B cell (primary cell): Measurements from ENCODE around the gene LRRC8D. TPM values are rescaled to one million over a fixed set of nuclear protein-coding genes. Genes with fewer than 3 reads are reported as not detected.

Experiments used
- ATAC-seq: fragments of 200-7000 bp; cut with Tn5 transposase; one replicate; pipeline ENCODE4 v1.10.0; 2021; ENCODE audit warnings: low read depth, mild to moderate bottlenecking, moderate number of reproducible peaks, moderate library complexity
- CTCF ChIA-PET: fragments of 350-600 bp; sonication (Branson Sonifier 250); formaldehyde crosslinking; loops from one replicate; lab custom pipeline; 2021; ENCODE audit warnings: antibody characterized with exemption, inconsistent platforms; lab: Charles Lee
- POLR2A ChIA-PET: fragments of 350-600 bp; sonication (Branson Sonifier 250); formaldehyde crosslinking; loops from one replicate; lab custom pipeline; 2021; ENCODE audit warnings: antibody characterized with exemption; lab: Charles Lee
- DNase-seq: peaks from one replicate; pipeline ENCODE4 v3.0.0; 2013
- H2AFZ ChIP-seq: 2 replicates; pipeline ENCODE4 v1.6.1; 2012; ENCODE audit warnings: mild to moderate bottlenecking, low read depth, low read length; ENCODE audit not compliant: insufficient read depth, poor library complexity, severe bottlenecking
- H3K27ac ChIP-seq, 2 donors: 1 replicate in 1 of 2; 2 replicates in 1 of 2; pipeline ENCODE4 v1.5.1; 2012 to 2013; ENCODE audit warnings: low read length in 2 of 2, mild to moderate bottlenecking in 2 of 2, moderate library complexity in 1 of 2
- H3K27me3 ChIP-seq, 4 experiments: fragments of 200-600 bp in 1 of 4; sonication (generic) in 1 of 4; replicated peaks in 1 of 4; 1 replicate in 2 of 4; 2 replicates in 2 of 4; pipeline versions ENCODE4 v1.6.1 to v1.7.0; 2013 to 2016; ENCODE audit warnings: low read length in 3 of 4, mild to moderate bottlenecking in 2 of 4, mixed read lengths in 1 of 4, moderate library complexity in 1 of 4; ENCODE audit not compliant: insufficient read depth in 4 of 4, control insufficient read depth in 3 of 4; ENCODE audit errors: control extremely low read depth in 1 of 4
- H3K36me3 ChIP-seq, 2 experiments: replicated peaks in 1 of 2; 1 replicate in 1 of 2; 2 replicates in 1 of 2; pipeline versions ENCODE4 v1.6.1 to v1.7.1; 2013; ENCODE audit warnings: low read length in 1 of 2; ENCODE audit not compliant: insufficient read depth in 2 of 2, control insufficient read depth in 1 of 2; ENCODE audit errors: control extremely low read depth in 1 of 2, extremely low read depth in 1 of 2
- H3K4me1 ChIP-seq, 2 donors: fragments of 200-600 bp in 1 of 2; sonication (generic) in 1 of 2; 1 replicate in 1 of 2; 2 replicates in 1 of 2; pipeline versions ENCODE4 v1.5.1 to v1.6.1; 2013 to 2017; ENCODE audit warnings: low read length in 2 of 2; ENCODE audit not compliant: control insufficient read depth in 2 of 2, insufficient read depth in 2 of 2
- H3K4me2 ChIP-seq: replicated peaks from 2 replicates; pipeline ENCODE3; 2012; ENCODE audit warnings: mild to moderate bottlenecking, low read depth, low read length; ENCODE audit not compliant: poor library complexity, severe bottlenecking
- H3K4me3 ChIP-seq, 5 experiments: fragments of 200-600 bp in 1 of 5; sonication (generic) in 1 of 5; 1 replicate in 3 of 5; 2 replicates in 2 of 5; pipeline versions ENCODE4 v1.5.1 to v1.7.0; 2011 to 2016; ENCODE audit warnings: low read length in 4 of 5, mild to moderate bottlenecking in 4 of 5, low read depth in 2 of 5, control low read depth in 1 of 5, moderate library complexity in 1 of 5; ENCODE audit not compliant: insufficient read depth in 1 of 5; ENCODE audit errors: control extremely low read depth in 1 of 5, extremely low read depth in 1 of 5
- H3K79me2 ChIP-seq: fragments of 200-600 bp; sonication (generic); one replicate; pipeline ENCODE4 v1.6.0; 2016; ENCODE audit warnings: low read length; ENCODE audit not compliant: control insufficient read depth, insufficient read depth
- H3K9ac ChIP-seq: fragments of 200-600 bp; sonication (generic); 2 replicates; pipeline ENCODE4 v1.6.1; 2017; ENCODE audit warnings: mild to moderate bottlenecking, low read length, moderate library complexity
- H3K9me3 ChIP-seq, 3 donors: one replicate each; pipeline versions ENCODE4 v1.6.1 to v1.7.1; 2013; ENCODE audit warnings: low read length in 2 of 3; ENCODE audit not compliant: control insufficient read depth in 2 of 3, insufficient read depth in 1 of 3; ENCODE audit errors: control extremely low read depth in 1 of 3
- H4K20me1 ChIP-seq: 2 replicates; pipeline ENCODE4 v1.6.0; 2012; ENCODE audit warnings: mild to moderate bottlenecking, low read length; ENCODE audit not compliant: insufficient read depth, control insufficient read depth, poor library complexity, severe bottlenecking
- H3K27ac Mint-ChIP-seq: one replicate; pipeline ENCODE4 v1.8.0; 2021; ENCODE audit warnings: mixed read lengths
- H3K27me3 Mint-ChIP-seq: one replicate; pipeline ENCODE4 v1.8.0; 2021; ENCODE audit warnings: mixed read lengths
- H3K4me1 Mint-ChIP-seq: one replicate; pipeline ENCODE4 v1.8.0; 2021; ENCODE audit warnings: mixed read lengths
- H3K4me3 Mint-ChIP-seq: one replicate; pipeline ENCODE4 v1.8.0; 2021; ENCODE audit warnings: mixed read lengths
- H3K9me3 Mint-ChIP-seq: one replicate; pipeline ENCODE4 v1.8.0; 2022; ENCODE audit warnings: mixed read lengths; ENCODE audit not compliant: insufficient read depth
- CTCF ChIP-seq: fragments of 200-600 bp; IDR thresholded peaks from one replicate; pipeline ENCODE4 v1.8.0; 2022; ENCODE audit warnings: antibody characterized with exemption, mild to moderate bottlenecking
- EZH2 ChIP-seq: IDR thresholded peaks from 2 replicates; pipeline ENCODE4 v1.6.1; 2012; ENCODE audit warnings: borderline replicate concordance, low read depth, mild to moderate bottlenecking, moderate library complexity, low read length; ENCODE audit not compliant: insufficient read depth, poor library complexity, severe bottlenecking
- WGBS: methylation state at CpG from one replicate; pipeline ENCODE4 v1.1.5; 2013; ENCODE audit warnings: missing lambda C conversion rate; ENCODE audit not compliant: insufficient coverage; 5-methylcytosine and 5-hydroxymethylcytosine counted together
- intact Hi-C: fragments of 100-400 bp; cut with micrococcal nuclease; formaldehyde crosslinking; loops from one replicate; pipeline ENCODE4 v1.10.0; 2022
- polyA plus RNA-seq: library from polyadenylated mRNA; depleted of rRNA; stranded (reverse); fragments of >200 nt; gene quantifications from 2 replicates; pipeline ENCODE4 v1.2.3, GENCODE V29; 2012
- total RNA-seq, 2 donors: library from RNA; stranded (reverse); fragments of 120-200 nt in 1 of 2; gene quantifications; 1 replicate in 1 of 2; 2 replicates in 1 of 2; pipeline versions ENCODE4 v1.2.3 to v1.2.4, GENCODE V29; 2013 to 2022

The LRRC8D gene
- total and polyA plus RNA-seq, 2 donors (not counting 1 experiment from before 2014, with no cell fraction given) = 23.7 to 47.0 TPM

DNA sequence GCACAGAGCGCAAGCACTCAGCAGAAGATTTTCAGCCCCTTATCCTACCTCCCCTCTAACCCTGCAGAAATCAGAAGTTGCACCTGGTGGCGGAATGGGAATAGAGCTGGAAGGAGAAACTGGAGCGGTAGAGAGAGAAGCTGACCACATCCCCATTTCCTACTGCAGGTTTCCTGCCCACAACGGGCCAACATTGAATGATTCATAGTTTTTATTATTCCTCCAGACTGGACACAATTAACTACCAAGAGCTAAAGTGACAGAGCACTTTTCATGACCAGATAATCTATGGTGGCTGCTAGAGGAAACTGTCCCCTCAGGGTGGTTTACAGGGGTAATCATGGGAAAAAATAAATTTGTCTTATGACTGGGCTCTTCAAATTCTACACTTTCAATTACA is 21.3 kb upstream of the LRRC8D start:
- Histone ChIP-seq H3K36me3 (no peaks in the 10 kb centered on the region), H3K9me3 (peaks cover 0 to 6% (median 0%) of the 10 kb centered on the region in 3 donors), H3K4me2 (no peak overlapping the region), H3K4me3 (no peak overlapping the region), H3K9ac (no peak overlapping the region), H3K4me1 (no peaks in the 10 kb centered on the region), H4K20me1 (no peaks in the 10 kb centered on the region), H3K27me3 (peaks cover 0 to 4% (median 0%) of the 10 kb centered on the region in 4 experiments), H3K27ac (no peak overlapping the region), H2AFZ (no peak overlapping the region), H3K79me2 (no peaks in the 10 kb centered on the region)
- TF ChIP-seq CTCF = no peak
- TF ChIP-seq EZH2 = no peak
- ATAC-seq = no peak
- Mint-ChIP-seq H3K27me3 (peaks cover 5% of the 10 kb centered on the region), H3K27ac (no peak overlapping the region), H3K9me3 (no peaks in the 10 kb centered on the region), H3K4me3 (no peak overlapping the region), H3K4me1 (no peaks in the 10 kb centered on the region)
- DNase-seq = no peak
- no CpG with 5 or more reads among the region's 4 CpGs for WGBS
- intact Hi-C loops = no loop called here
- ChIA-PET POLR2A (no interaction called here), CTCF (interaction anchor here (0.8 to 7.0 kb wide), 2 partner anchors 8 to 189 kb away, joined by 3 to 169 read pairs; no protein-coding TSS in a partner anchor)

- Histone ChIP-seq H2AFZ (no peak overlapping the region), H3K79me2 (no peaks in the 10 kb centered on the region), H3K4me2 (no peak overlapping the region), H3K4me1 (peaks cover 0 to 3% of the 10 kb centered on the region in 2 donors), H3K9me3 (no peaks in the 10 kb centered on the region), H3K27ac (no peak overlapping the region), H4K20me1 (no peaks in the 10 kb centered on the region), H3K9ac (no peak overlapping the region), H3K36me3 (no peaks in the 10 kb centered on the region), H3K4me3 (no peak overlapping the region), H3K27me3 (peaks cover 0 to 4% (median 0%) of the 10 kb centered on the region in 4 experiments)
- ChIA-PET CTCF (interaction anchor here (0.8 to 7.0 kb wide), 2 partner anchors 8 to 188 kb away, joined by 3 to 169 read pairs; no protein-coding TSS in a partner anchor), POLR2A (no interaction called here)
- TF ChIP-seq EZH2 (no peak), CTCF (no peak)
- H3K4me3 Mint-ChIP-seq = no peak overlapping the region
- no peak overlapping the region for H3K27ac Mint-ChIP-seq
- H3K9me3 Mint-ChIP-seq = no peaks in the 10 kb centered on the region
- intact Hi-C loops = no loop called here
- H3K27me3 Mint-ChIP-seq = peaks cover 5% of the 10 kb centered on the region
- ATAC-seq (no peak), DNase-seq (no peak)
- 78% methylated on average over 4 of the region's 4 CpGs for WGBS
- H3K4me1 Mint-ChIP-seq = no peaks in the 10 kb centered on the region
Measured at GRCh38 chr1:89800022-89800655, 20.7 kb upstream of the LRRC8D start.
